ENCODE data around the gene SLC22A17. TPM values are rescaled to one million over a fixed set of nuclear protein-coding genes. Genes with fewer than 3 reads are reported as not detected.
A peak's percentile ranks its signal among the peaks of the same experiment; 100 is the strongest.

Gene SLC22A17
- polyA plus RNA-seq, 2 donors, result 4.7 to 8.3 TPM

GRCh38 chr14:23377198-23377550, 24.5 kb upstream of the SLC22A17 start:
- Histone ChIP-seq H3K27ac (ENCODE audit: low read depth in 2 of 2, low read length in 1 of 2) (no peak overlapping the region), H3K27me3 (ENCODE audit: control insufficient read depth in 1 of 2, insufficient read depth in 2 of 2, low read length in 2 of 2) (no peaks in the 10 kb centered on the region), H3K9me3 (ENCODE audit: control insufficient read depth in 2 of 2, insufficient read depth in 1 of 2, low read depth in 1 of 2, low read length in 1 of 2) (no peaks in the 10 kb centered on the region), H3K4me3 (ENCODE audit: low read depth in 1 of 2, low read length in 2 of 2) (no peak overlapping the region), H3K36me3 (ENCODE audit: control insufficient read depth in 2 of 2, insufficient read depth in 2 of 2, low read length in 1 of 2) (no peaks in the 10 kb centered on the region), H3K4me1 (ENCODE audit: control insufficient read depth in 2 of 2, insufficient read depth in 2 of 2, low read length in 1 of 2) (peaks cover 0 to 4% of the 10 kb centered on the region in 2 donors)
- WGBS, 2 donors, result 61 to 68% methylated on average over 11 of the region's 11 CpGs

DNA sequence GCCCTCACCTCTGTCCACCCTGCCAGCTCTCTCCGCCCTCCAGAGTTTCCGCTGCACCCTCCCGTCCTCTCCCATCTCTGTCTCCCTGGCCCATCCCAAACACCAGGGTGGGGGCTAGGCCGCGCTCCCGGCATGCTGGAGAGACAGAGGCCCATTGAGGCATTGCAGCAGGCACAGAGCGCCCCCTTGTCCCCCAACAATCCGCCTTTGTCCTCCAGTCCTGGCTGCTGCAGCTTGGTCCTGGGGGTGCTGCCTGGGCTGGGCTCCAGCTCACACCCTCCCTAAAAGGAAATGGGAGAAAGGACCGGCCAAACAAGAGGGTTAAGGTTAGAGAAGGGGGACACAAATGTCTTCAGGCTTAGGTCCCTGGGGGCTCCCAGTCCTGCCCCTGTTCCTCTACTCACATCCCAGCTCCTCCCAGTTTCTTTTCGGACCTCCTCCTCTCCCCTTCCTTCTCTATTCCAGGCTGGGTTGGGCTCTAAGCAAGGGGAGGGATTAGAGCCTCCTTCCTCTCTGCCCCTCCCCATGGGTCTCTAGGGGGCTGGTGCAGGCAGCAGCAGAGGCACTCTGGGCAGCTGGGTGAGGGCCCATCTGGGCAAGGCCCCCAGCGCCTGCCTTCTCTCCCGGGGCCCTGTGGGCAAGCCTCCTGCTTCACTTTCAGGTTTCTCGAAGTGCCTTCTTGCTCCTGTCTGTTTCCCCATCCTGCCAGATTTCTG, 24.0 kb upstream of the SLC22A17 start, which contains the start of gene CMTM5:
TSS of gene CMTM5 (plus strand) at position 565 of the 716 bp plus-strand sequence. CDS start 206 bp downstream, outside the sequence.
- peaks cover 0 to 4% of the 10 kb centered on the region in 2 donors for H3K4me1 ChIP-seq (ENCODE audit: control insufficient read depth in 2 of 2, insufficient read depth in 2 of 2, low read length in 1 of 2)
- 57 to 63% methylated on average over 13 of the region's 13 CpGs for WGBS, 2 donors
- no peak within 1 kb of the TSS for H3K4me3 ChIP-seq (ENCODE audit: low read depth in 1 of 2, low read length in 2 of 2)
- no peak within 1 kb of the TSS for H3K27ac ChIP-seq (ENCODE audit: low read depth in 2 of 2, low read length in 1 of 2)
- no peaks in the 10 kb centered on the region for H3K27me3 ChIP-seq (ENCODE audit: control insufficient read depth in 1 of 2, insufficient read depth in 2 of 2, low read length in 2 of 2)
- no peaks in the 10 kb centered on the region for H3K36me3 ChIP-seq (ENCODE audit: control insufficient read depth in 2 of 2, insufficient read depth in 2 of 2, low read length in 1 of 2)
- no peaks in the 10 kb centered on the region for H3K9me3 ChIP-seq (ENCODE audit: control insufficient read depth in 2 of 2, insufficient read depth in 1 of 2, low read depth in 1 of 2, low read length in 1 of 2)

DNA sequence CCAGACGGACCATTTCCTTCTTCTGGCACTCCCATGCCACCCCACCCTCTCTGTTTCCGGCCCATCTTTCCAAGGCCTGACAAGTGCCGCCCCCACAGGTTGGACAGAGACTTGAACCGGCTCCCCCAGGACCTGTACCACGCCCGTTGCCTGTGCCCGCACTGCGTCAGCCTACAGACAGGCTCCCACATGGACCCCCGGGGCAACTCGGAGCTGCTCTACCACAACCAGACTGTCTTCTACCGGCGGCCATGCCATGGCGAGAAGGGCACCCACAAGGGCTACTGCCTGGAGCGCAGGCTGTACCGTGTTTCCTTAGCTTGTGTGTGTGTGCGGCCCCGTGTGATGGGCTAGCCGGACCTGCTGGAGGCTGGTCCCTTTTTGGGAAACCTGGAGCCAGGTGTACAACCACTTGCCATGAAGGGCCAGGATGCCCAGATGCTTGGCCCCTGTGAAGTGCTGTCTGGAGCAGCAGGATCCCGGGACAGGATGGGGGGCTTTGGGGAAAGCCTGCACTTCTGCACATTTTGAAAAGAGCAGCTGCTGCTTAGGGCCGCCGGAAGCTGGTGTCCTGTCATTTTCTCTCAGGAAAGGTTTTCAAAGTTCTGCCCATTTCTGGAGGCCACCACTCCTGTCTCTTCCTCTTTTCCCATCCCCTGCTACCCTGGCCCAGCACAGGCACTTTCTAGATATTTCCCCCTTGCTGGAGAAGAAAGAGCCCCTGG, 23.0 kb upstream of the SLC22A17 start:
- Histone ChIP-seq H3K9me3 (ENCODE audit: control insufficient read depth in 2 of 2, insufficient read depth in 1 of 2, low read depth in 1 of 2, low read length in 1 of 2) (no peaks in the 10 kb centered on the region), H3K27ac (ENCODE audit: low read depth in 2 of 2, low read length in 1 of 2) (no peak overlapping the region)

DNA sequence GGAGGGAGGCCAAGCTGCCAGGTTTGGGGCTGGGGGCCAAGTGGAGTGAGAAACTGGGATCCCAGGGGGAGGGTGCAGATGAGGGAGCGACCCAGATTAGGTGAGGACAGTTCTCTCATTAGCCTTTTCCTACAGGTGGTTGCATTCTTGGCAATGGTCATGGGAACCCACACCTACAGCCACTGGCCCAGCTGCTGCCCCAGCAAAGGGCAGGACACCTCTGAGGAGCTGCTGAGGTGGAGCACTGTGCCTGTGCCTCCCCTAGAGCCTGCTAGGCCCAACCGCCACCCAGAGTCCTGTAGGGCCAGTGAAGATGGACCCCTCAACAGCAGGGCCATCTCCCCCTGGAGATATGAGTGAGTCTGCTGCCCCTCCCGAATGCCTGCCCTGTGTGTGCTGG, 20.4 kb upstream of the SLC22A17 start:
- no peak overlapping the region for H3K4me3 ChIP-seq (ENCODE audit: low read depth in 1 of 2, low read length in 2 of 2)
- H3K9me3 ChIP-seq (ENCODE audit: control insufficient read depth in 2 of 2, insufficient read depth in 1 of 2, low read depth in 1 of 2, low read length in 1 of 2), result no peaks in the 10 kb centered on the region
- H3K27me3 ChIP-seq (ENCODE audit: control insufficient read depth in 1 of 2, insufficient read depth in 2 of 2, low read length in 2 of 2), result no peaks in the 10 kb centered on the region
- H3K4me1 ChIP-seq (ENCODE audit: control insufficient read depth in 2 of 2, insufficient read depth in 2 of 2, low read length in 1 of 2), result peaks cover 0 to 6% of the 10 kb centered on the region in 2 donors
- H3K27ac ChIP-seq (ENCODE audit: low read depth in 2 of 2, low read length in 1 of 2), result no peak overlapping the region
- no peaks in the 10 kb centered on the region for H3K36me3 ChIP-seq (ENCODE audit: control insufficient read depth in 2 of 2, insufficient read depth in 2 of 2, low read length in 1 of 2)
- 92 to 96% methylated on average over 3 of the region's 3 CpGs for WGBS, 2 donors

More for the DNA sequence above, 23.0 kb upstream of the SLC22A17 start:
- Histone ChIP-seq H3K4me1 (ENCODE audit: control insufficient read depth in 2 of 2, insufficient read depth in 2 of 2, low read length in 1 of 2) (peaks cover 0 to 4% of the 10 kb centered on the region in 2 donors), H3K27me3 (ENCODE audit: control insufficient read depth in 1 of 2, insufficient read depth in 2 of 2, low read length in 2 of 2) (no peaks in the 10 kb centered on the region), H3K4me3 (ENCODE audit: low read depth in 1 of 2, low read length in 2 of 2) (no peak overlapping the region), H3K36me3 (ENCODE audit: control insufficient read depth in 2 of 2, insufficient read depth in 2 of 2, low read length in 1 of 2) (no peaks in the 10 kb centered on the region)
- 82 to 85% methylated on average over 21 of the region's 21 CpGs for WGBS, 2 donors

DNA sequence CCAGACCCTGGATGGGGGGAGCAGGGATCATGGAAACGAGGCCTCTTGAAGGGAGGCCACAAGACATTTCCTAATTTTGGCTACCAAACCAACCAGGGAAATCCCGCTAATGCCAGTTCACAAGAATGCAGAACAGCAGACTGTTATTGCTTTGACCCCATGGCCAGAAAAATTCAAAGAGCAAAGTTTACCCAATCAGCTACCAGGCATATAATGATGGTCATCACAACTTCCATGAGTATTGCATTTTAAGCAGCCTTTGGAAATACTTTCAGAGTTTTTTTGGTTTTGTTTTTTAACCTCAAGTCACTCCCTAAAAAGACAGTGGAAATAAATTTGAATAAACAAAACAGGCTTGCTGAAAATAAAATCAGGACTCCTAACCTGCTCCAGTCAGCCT, 19.8 kb upstream of the SLC22A17 start, which contains the start of gene IL25:
TSS of gene IL25 (plus strand) at position 301 of the 400 bp plus-strand sequence.
- no peak within 1 kb of the TSS for H3K4me3 ChIP-seq (ENCODE audit: low read depth in 1 of 2, low read length in 2 of 2)
- H3K27ac ChIP-seq (ENCODE audit: low read depth in 2 of 2, low read length in 1 of 2), result no peak within 1 kb of the TSS
- H3K27me3 ChIP-seq (ENCODE audit: control insufficient read depth in 1 of 2, insufficient read depth in 2 of 2, low read length in 2 of 2), result no peaks in the 10 kb centered on the region
- 69 to 84% methylated on average over 2 of the region's 2 CpGs for WGBS, 2 donors
- H3K9me3 ChIP-seq (ENCODE audit: control insufficient read depth in 2 of 2, insufficient read depth in 1 of 2, low read depth in 1 of 2, low read length in 1 of 2), result no peaks in the 10 kb centered on the region
- H3K4me1 ChIP-seq (ENCODE audit: control insufficient read depth in 2 of 2, insufficient read depth in 2 of 2, low read length in 1 of 2), result peaks cover 0 to 8% of the 10 kb centered on the region in 2 donors
- no peaks in the 10 kb centered on the region for H3K36me3 ChIP-seq (ENCODE audit: control insufficient read depth in 2 of 2, insufficient read depth in 2 of 2, low read length in 1 of 2)

DNA sequence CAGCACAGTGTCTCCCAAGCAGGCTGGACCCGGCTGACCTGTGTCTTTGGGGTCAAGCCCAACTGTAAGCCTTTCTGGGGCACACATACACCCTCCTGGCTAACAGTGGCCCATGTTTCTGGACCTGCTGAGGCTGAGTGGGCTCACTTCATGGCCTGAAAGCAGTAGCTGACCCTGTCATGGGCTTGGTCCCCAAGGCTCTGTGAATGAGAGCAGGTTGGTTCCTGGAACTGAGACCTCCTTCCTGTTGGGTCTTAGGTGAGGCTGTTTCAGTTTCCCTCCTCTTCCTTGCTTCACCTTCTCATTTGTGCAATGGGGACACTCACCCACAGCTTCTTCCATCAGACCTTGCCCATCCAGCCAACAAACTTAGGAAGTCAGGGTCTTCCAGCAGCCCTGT, 19.2 kb upstream of the SLC22A17 start:
- WGBS, 2 donors, result 87 to 88% methylated on average over 1 of the region's 1 CpG
- Histone ChIP-seq H3K27ac (ENCODE audit: low read depth in 2 of 2, low read length in 1 of 2) (no peak overlapping the region), H3K9me3 (ENCODE audit: control insufficient read depth in 2 of 2, insufficient read depth in 1 of 2, low read depth in 1 of 2, low read length in 1 of 2) (no peaks in the 10 kb centered on the region)

DNA sequence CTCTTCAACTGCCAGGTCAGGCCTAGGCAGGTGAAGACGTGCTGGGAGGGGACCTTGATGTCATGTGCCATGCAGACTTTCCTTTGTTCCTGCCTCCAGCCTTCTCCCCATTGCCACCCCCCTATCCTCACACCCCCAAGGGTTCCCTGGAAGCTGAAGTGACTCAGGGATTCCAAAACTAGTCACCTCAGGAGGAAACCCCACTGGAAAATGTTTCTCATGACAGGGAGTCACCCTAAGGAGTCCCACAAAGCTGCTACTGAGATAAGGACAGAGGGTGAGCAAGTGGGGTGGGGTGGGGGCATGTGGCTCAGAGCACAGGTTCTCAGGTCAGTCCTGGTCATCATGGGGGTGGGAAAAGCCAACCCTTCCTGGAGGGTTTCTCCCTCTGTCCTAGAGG, 17.5 kb upstream of the SLC22A17 start:
- Histone ChIP-seq H3K4me1 (ENCODE audit: control insufficient read depth in 2 of 2, insufficient read depth in 2 of 2, low read length in 1 of 2) (peaks cover 2 to 13% of the 10 kb centered on the region in 2 donors), H3K9me3 (ENCODE audit: control insufficient read depth in 2 of 2, insufficient read depth in 1 of 2, low read depth in 1 of 2, low read length in 1 of 2) (no peaks in the 10 kb centered on the region), H3K27ac (ENCODE audit: low read depth in 2 of 2, low read length in 1 of 2) (peak overlapping the region in 1 of 2 donors; percentile 36), H3K4me3 (ENCODE audit: low read depth in 1 of 2, low read length in 2 of 2) (no peak overlapping the region), H3K36me3 (ENCODE audit: control insufficient read depth in 2 of 2, insufficient read depth in 2 of 2, low read length in 1 of 2) (no peaks in the 10 kb centered on the region), H3K27me3 (ENCODE audit: control insufficient read depth in 1 of 2, insufficient read depth in 2 of 2, low read length in 2 of 2) (no peaks in the 10 kb centered on the region)
- 56 to 58% methylated on average over 1 of the region's 1 CpG for WGBS, 2 donors

More for the DNA sequence above, 19.2 kb upstream of the SLC22A17 start:
- Histone ChIP-seq H3K27me3 (ENCODE audit: control insufficient read depth in 1 of 2, insufficient read depth in 2 of 2, low read length in 2 of 2) (no peaks in the 10 kb centered on the region), H3K4me1 (ENCODE audit: control insufficient read depth in 2 of 2, insufficient read depth in 2 of 2, low read length in 1 of 2) (peaks cover 2 to 8% of the 10 kb centered on the region in 2 donors), H3K4me3 (ENCODE audit: low read depth in 1 of 2, low read length in 2 of 2) (no peak overlapping the region), H3K36me3 (ENCODE audit: control insufficient read depth in 2 of 2, insufficient read depth in 2 of 2, low read length in 1 of 2) (no peaks in the 10 kb centered on the region)

DNA sequence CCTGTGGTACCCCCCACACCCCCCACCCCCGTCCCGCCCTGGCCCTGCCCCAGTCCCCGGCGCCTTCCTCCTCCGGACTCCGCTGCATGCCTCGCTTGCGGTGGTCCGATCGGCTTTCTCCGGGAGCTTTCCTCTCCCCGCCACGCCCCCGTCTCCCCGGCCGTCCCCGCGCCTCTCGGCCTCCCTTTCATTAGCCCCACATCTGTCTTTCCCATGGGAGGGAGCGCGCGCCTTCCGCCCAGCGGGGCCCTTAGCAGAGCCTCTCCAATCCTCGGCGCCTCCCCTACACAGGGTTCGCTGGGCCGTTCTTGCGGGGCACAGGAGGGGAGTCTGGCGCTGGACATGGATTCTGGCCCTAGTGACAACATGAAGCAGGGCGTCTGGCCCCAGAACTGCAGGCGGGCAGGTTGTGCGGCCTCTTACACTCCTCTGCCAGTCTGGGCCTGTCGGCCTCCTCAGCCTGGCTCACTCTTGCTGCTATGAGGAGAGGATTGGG, 13.8 kb upstream of the SLC22A17 start:
- Histone ChIP-seq H3K4me1 (ENCODE audit: control insufficient read depth in 2 of 2, insufficient read depth in 2 of 2, low read length in 1 of 2) (peaks cover 2 to 18% of the 10 kb centered on the region in 2 donors), H3K27me3 (ENCODE audit: control insufficient read depth in 1 of 2, insufficient read depth in 2 of 2, low read length in 2 of 2) (no peaks in the 10 kb centered on the region), H3K9me3 (ENCODE audit: control insufficient read depth in 2 of 2, insufficient read depth in 1 of 2, low read depth in 1 of 2, low read length in 1 of 2) (no peaks in the 10 kb centered on the region), H3K27ac (ENCODE audit: low read depth in 2 of 2, low read length in 1 of 2) (peak overlapping the region; percentile 99 to 100), H3K36me3 (ENCODE audit: control insufficient read depth in 2 of 2, insufficient read depth in 2 of 2, low read length in 1 of 2) (no peaks in the 10 kb centered on the region), H3K4me3 (ENCODE audit: low read depth in 1 of 2, low read length in 2 of 2) (peak overlapping the region; percentile 15 to 48)
- WGBS, 2 donors, result 16 to 23% methylated on average over 20 to 34 of the region's 34 CpGs

DNA sequence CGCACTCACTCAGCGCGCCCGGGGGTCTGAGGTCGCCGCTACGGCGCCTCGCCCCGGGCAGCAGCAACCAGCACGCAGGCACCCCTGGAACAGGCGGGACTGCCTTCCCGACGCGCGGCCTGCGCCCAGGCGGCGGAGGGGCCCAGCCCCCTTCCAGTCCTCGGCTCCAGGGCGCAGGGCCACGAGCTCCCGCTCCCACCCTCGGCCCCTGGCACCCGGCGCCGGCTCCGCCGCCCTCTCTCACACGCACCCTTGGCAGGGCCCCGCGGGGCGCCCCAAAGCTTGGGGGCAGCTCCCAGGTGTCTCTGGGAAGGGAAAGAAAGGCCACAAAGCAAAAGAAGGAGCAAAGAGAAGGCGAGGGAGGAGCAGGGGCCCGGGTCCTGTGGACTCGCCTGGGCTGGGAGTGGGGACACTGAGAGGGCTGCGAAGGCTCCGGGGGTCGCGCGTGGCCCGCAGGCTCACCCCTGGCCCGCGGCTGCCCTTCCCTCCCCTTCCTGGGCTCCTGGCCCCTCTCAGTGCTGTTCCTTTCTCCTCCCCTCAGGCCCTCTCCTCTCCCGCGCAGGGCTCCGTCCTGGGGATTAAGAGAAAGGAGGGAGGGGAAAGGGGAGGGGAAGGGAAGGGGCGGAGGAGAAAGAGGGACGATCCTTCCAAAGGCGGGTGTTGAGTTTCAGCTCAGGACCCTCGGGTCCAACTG, 13.2 kb upstream of the SLC22A17 start:
- H3K27ac ChIP-seq (ENCODE audit: low read depth in 2 of 2, low read length in 1 of 2), result peak overlapping the region; percentile 99 to 100
- 1 to 4% methylated on average over 42 to 51 of the region's 51 CpGs for WGBS, 2 donors
- peak overlapping the region; percentile 48 to 68 for H3K4me3 ChIP-seq (ENCODE audit: low read depth in 1 of 2, low read length in 2 of 2)
- H3K9me3 ChIP-seq (ENCODE audit: control insufficient read depth in 2 of 2, insufficient read depth in 1 of 2, low read depth in 1 of 2, low read length in 1 of 2), result no peaks in the 10 kb centered on the region
- no peaks in the 10 kb centered on the region for H3K27me3 ChIP-seq (ENCODE audit: control insufficient read depth in 1 of 2, insufficient read depth in 2 of 2, low read length in 2 of 2)
- peaks cover 2 to 18% of the 10 kb centered on the region in 2 donors for H3K4me1 ChIP-seq (ENCODE audit: control insufficient read depth in 2 of 2, insufficient read depth in 2 of 2, low read length in 1 of 2)
- H3K36me3 ChIP-seq (ENCODE audit: control insufficient read depth in 2 of 2, insufficient read depth in 2 of 2, low read length in 1 of 2), result no peaks in the 10 kb centered on the region
